Bronchial epithelial cell (primary cell): ENCODE measurements around the gene CNTNAP2. TPM values are rescaled to one million over a fixed set of nuclear protein-coding genes. Genes with fewer than 3 reads are reported as not detected.

Experiments used
- DNase-seq: peaks from one replicate; pipeline ENCODE4 v3.0.0-alpha.2; 2010; ENCODE audit warnings: low read depth
- FAIRE-seq: peaks from 2 replicates; lab custom pipeline; 2011; peaks lifted over from hg19 to GRCh38; lab: Jason Lieb, UNC
- H3K27me3 ChIP-seq: 2 replicates; pipeline ENCODE4 v1.5.1; 2011; ENCODE audit warnings: low read length; ENCODE audit not compliant: control insufficient read depth, insufficient read depth
- H3K36me3 ChIP-seq: 2 replicates; pipeline ENCODE4 v1.5.1; 2011; ENCODE audit warnings: low read length; ENCODE audit not compliant: control insufficient read depth, insufficient read depth
- H3K4me3 ChIP-seq: 2 replicates; pipeline ENCODE4 v1.5.1; 2011; ENCODE audit warnings: mild to moderate bottlenecking, low read depth, low read length, control low read depth
- CTCF ChIP-seq: IDR thresholded peaks from 2 replicates; pipeline ENCODE4 v1.5.1; 2011; ENCODE audit warnings: mild to moderate bottlenecking, moderate library complexity, low read length, control low read depth, inconsistent platforms; ENCODE audit not compliant: insufficient read depth, severe bottlenecking
- total RNA-seq: library from RNA; depleted of rRNA; stranded (reverse); fragments of >200 nt; gene quantifications from 2 replicates; pipeline ENCODE4 v1.2.1, GENCODE V29; 2014

CNTNAP2 gene
- total RNA-seq, 1 donor from 2014 or later: 0.26 TPM

- FAIRE-seq (no peak), DNase-seq (no peak)
- no peak for TF ChIP-seq CTCF
- H3K36me3 ChIP-seq: no peaks in the 10 kb centered on the region
- H3K4me3 ChIP-seq: no peak overlapping the region
- H3K27me3 ChIP-seq: no peaks in the 10 kb centered on the region
Observed at GRCh38 chr7:146314962-146315361, 198.4 kb downstream of the CNTNAP2 start.

GRCh38 chr7:146319629-146320028, 203.0 kb downstream of the CNTNAP2 start:
- no peak overlapping the region for H3K4me3 ChIP-seq
- H3K27me3 ChIP-seq: no peaks in the 10 kb centered on the region
- no peak for TF ChIP-seq CTCF
- no peak for DNase-seq
- H3K36me3 ChIP-seq: no peaks in the 10 kb centered on the region
- FAIRE-seq: no peak

- Histone ChIP-seq H3K36me3 (no peaks in the 10 kb centered on the region), H3K27me3 (no peaks in the 10 kb centered on the region), H3K4me3 (no peak overlapping the region)
- DNase-seq: no peak
- no peak for TF ChIP-seq CTCF
- no peak for FAIRE-seq
Observed at GRCh38 chr7:146321301-146321700, 204.7 kb downstream of the CNTNAP2 start.

- DNase-seq (no peak), FAIRE-seq (no peak)
- no peak overlapping the region for H3K4me3 ChIP-seq
- H3K36me3 ChIP-seq: no peaks in the 10 kb centered on the region
- no peaks in the 10 kb centered on the region for H3K27me3 ChIP-seq
- TF ChIP-seq CTCF: no peak
Observed at GRCh38 chr7:146331369-146331768, 214.8 kb downstream of the CNTNAP2 start.

- H3K27me3 ChIP-seq: no peaks in the 10 kb centered on the region
- H3K36me3 ChIP-seq: no peaks in the 10 kb centered on the region
- TF ChIP-seq CTCF: no peak
- FAIRE-seq: no peak
- no peak for DNase-seq
- no peak overlapping the region for H3K4me3 ChIP-seq
Observed at GRCh38 chr7:146345251-146345650, 228.7 kb downstream of the CNTNAP2 start.

GRCh38 chr7:146346096-146346495, 229.5 kb downstream of the CNTNAP2 start:
- Histone ChIP-seq H3K27me3 (no peaks in the 10 kb centered on the region), H3K4me3 (no peak overlapping the region), H3K36me3 (no peaks in the 10 kb centered on the region)
- no peak for FAIRE-seq
- no peak for TF ChIP-seq CTCF
- no peak for DNase-seq
